Cardiac fibroblast (primary cell): ENCODE data around the gene PHKA1.
A peak's percentile ranks its signal among the peaks of the same experiment; 100 is the strongest.
"Not testable (repeated sequence)": the region's sequence is repeated elsewhere in the genome, so short reads cannot be mapped to it uniquely, and the experiment has no call there.

Source experiments
- DNase-seq, 2 donors: peaks; one replicate each; pipeline versions ENCODE4 v3.0.0 to v3.0.0-alpha.2; 2010; ENCODE audit warnings: low read depth in 2 of 2
- H3K4me3 ChIP-seq, 2 donors: replicated peaks in 1 of 2; 1 replicate in 1 of 2; 2 replicates in 1 of 2; pipeline ENCODE4 v1.5.1; 2011; ENCODE audit warnings: low read depth in 2 of 2, low read length in 2 of 2, mild to moderate bottlenecking in 2 of 2, moderate library complexity in 1 of 2
- TF ChIP-seq, protein P1 (sequence below): IDR thresholded peaks from one replicate; pipeline ENCODE4 v1.5.1; 2011; ENCODE audit warnings: low read depth, mild to moderate bottlenecking, low read length, inconsistent platforms

The PHKA1 gene

DNA sequence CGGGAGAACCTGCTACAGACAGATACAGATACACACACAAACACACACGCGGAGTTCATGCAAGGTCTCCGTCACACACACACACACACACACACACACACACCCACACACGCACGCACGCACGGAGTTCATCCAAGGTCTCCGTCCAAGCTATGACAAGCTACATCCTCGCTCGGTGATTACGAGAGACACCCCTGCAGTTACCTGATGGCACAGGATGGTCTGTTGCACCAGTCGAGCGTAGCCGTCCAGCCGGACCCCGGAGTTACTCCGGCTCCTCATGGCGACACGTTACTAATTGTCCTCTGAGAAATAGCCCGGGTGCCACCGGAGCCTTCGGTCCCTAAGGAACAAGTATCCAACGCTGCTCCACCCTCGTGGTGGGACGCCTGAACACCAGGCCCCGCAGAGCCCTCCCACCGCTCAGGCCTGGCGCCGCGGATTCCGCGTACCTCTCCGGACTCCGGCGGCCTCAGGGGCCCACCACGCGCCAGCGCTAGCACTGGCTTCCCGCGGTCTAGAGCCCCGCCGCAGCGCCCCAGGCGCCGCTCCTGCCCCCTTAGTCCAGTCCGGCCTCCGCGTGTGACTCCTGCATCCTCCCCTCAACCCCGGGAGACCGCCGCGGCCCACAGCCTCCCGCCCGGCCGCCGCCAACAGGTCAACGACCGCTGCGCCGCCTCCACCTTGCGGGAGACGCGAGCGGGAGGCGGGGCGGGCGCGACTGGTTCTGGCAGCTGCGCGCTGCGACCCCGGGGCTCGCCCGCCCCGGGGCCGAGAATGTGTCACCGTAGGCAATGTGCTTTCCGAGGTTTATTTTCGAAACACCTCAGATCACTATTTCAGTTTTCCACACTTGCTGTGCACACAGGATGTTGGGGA lies at the start of gene PHKA1:
Gene PHKA1, minus strand, starts transcription at position 708 of the 879 bp plus-strand sequence. Its CDS starts 426 bp downstream, at position 282.
- DNase-seq: peak; percentile 35 to 60
- peak within 1 kb of the TSS; percentile 37 to 48 for H3K4me3 ChIP-seq

DNA sequence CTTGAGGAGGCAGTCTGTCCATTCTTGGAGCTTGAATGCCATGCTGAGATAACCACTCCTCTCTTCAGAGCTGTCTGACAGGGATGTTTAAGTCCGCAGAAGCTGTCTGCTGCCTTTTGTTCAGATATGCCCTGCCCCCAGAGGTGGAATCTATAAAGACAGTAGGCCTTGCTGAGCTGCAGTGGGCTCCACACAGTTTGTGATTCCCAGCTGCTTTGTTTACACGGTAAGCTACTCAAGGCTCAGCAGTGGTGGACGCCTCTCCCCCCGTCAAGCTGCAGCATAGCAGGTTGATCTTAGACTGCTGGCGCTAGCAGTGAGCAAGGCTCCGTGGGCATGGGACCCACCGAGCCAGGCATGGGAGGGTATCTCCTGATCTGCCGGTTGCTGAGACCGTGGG lies 46.3 kb upstream of the PHKA1 start:
- DNase-seq, H3K4me3 ChIP-seq: not testable (repeated sequence)

GRCh38 chrX:72748545-72748944 lies 34.4 kb upstream of the PHKA1 start:
- not testable (repeated sequence) for DNase-seq, H3K4me3 ChIP-seq

DNA sequence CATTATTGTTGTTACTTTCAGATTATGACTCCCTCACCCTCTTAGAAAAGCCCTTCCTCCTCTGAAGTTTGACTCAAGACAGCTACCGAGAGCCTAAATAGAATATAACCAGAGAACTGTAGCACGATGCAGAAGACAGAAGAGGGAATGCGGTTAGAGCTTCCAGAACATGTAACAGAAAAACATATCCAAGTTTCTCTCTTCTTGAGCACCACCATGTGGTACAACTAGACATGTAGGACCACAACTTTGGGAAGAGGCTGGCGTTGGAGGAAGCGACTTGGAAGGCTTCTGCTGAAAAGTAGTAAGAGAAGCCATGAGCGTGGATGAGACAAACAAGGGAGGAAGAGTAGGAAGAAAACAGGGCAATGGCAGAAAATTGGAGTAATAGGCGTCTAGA lies 31.4 kb upstream of the PHKA1 start:
- DNase-seq: not testable (repeated sequence)

GRCh38 chrX:72735561-72735960 lies 21.5 kb upstream of the PHKA1 start:
- H3K4me3 ChIP-seq: no peak overlapping the region
- TF ChIP-seq, protein P1, sequence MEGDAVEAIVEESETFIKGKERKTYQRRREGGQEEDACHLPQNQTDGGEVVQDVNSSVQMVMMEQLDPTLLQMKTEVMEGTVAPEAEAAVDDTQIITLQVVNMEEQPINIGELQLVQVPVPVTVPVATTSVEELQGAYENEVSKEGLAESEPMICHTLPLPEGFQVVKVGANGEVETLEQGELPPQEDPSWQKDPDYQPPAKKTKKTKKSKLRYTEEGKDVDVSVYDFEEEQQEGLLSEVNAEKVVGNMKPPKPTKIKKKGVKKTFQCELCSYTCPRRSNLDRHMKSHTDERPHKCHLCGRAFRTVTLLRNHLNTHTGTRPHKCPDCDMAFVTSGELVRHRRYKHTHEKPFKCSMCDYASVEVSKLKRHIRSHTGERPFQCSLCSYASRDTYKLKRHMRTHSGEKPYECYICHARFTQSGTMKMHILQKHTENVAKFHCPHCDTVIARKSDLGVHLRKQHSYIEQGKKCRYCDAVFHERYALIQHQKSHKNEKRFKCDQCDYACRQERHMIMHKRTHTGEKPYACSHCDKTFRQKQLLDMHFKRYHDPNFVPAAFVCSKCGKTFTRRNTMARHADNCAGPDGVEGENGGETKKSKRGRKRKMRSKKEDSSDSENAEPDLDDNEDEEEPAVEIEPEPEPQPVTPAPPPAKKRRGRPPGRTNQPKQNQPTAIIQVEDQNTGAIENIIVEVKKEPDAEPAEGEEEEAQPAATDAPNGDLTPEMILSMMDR: no peak
- DNase-seq: peak in 1 of 2 donors; percentile 68

More for the DNA sequence above, 31.4 kb upstream of the PHKA1 start:
- not testable (repeated sequence) for H3K4me3 ChIP-seq

DNA sequence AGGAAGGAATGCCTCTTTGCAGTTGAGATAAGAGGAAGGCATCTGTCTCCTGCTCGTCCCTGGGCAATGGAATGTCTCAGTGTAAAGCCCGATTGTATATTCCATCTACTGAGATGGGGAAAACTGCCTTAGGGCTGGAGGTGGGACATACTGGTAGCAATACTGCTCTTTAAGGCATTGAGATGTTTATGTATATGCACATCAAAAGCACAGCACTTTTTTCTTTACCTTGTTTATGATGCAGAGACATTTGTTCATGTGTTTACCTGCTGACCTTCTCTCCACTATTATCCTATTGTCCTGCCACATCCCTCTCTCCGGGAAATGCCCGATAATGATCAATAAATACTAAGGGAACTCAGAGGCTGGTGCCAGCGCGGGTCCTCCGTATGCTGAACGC lies 19.5 kb upstream of the PHKA1 start:
- not testable (repeated sequence) for H3K4me3 ChIP-seq, DNase-seq

DNA sequence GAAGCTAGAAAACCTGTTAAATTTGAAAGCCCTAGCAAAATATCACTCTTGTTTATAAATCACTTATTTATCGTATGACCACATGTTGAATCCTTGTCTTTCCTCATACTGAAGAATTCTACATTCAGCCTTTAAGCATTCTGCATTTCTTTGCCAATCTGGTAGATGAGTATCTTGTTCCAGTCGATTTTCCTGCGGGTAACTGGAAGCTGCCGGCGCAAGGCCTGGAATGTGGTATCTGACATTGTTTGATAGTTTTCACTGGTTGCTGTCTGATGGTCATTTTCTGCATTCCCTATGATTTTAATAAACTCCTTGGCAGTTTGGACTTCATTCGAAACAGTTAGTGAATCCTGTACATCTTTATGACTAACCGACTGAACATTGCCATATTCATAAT lies 13.7 kb upstream of the PHKA1 start:
- TF ChIP-seq, protein P1: no peak
- H3K4me3 ChIP-seq: no peak overlapping the region
- peak in 1 of 2 donors; percentile 2 for DNase-seq

DNA sequence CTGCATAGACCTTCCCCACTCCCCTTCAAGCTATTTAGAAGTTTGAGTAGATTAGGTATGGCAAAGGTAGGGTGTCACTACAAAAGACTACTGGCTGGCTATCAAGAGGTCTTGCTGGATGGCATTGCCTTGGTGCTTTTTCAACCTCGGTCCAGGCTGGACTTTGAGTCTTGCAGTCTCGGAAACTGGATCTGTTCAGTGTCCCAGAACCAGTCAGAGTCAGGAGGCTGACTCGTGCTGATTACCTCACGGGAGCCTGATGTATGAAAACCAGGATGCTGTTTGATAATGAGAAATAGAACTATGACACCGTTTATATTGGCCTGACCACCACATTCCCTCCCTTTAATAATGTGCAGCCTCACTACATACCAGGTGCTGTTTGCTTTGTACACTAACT lies 2.7 kb upstream of the PHKA1 start:
- DNase-seq: peak in 1 of 2 donors; percentile 0
- no peak overlapping the region for H3K4me3 ChIP-seq
- TF ChIP-seq, protein P1: no peak

GRCh38 chrX:72715546-72715945 lies 1.4 kb upstream of the PHKA1 start:
- TF ChIP-seq, protein P1: no peak
- no peak for DNase-seq
- H3K4me3 ChIP-seq: no peak overlapping the region
